WTC11 (cell line): ENCODE results near the gene PVALEF.

Experiments used
- CREM ChIP-seq: sonication (generic); formaldehyde crosslinking; IDR thresholded peaks from 2 replicates; pipeline ENCODE4 v1.8.1; 2022; ENCODE audit warnings: mild to moderate bottlenecking, missing genetic modification reagents, moderate library complexity
- CTCF ChIP-seq: fragments of 200-600 bp; IDR thresholded peaks from 2 replicates; pipeline ENCODE4 v1.8.0; 2022; ENCODE audit warnings: antibody characterized with exemption
- USF2 ChIP-seq: sonication (generic); formaldehyde crosslinking; IDR thresholded peaks from 2 replicates; pipeline ENCODE4 v1.8.1; 2023; ENCODE audit warnings: mild to moderate bottlenecking, missing genetic modification reagents, moderate library complexity

- TF ChIP-seq USF2 (no peak), CTCF (no peak), CREM (CRISPR knock-in tag) (no peak)
Measured at GRCh38 chr17:81206657-81207056, 41.4 kb downstream of the PVALEF start.
